ENCODE results near the gene HSPA4L. TPM values are rescaled to one million over a fixed set of nuclear protein-coding genes. Genes with fewer than 3 reads are reported as not detected.

Gene HSPA4L
- polyA plus RNA-seq, 1 donor, result 7.1 TPM

DNA sequence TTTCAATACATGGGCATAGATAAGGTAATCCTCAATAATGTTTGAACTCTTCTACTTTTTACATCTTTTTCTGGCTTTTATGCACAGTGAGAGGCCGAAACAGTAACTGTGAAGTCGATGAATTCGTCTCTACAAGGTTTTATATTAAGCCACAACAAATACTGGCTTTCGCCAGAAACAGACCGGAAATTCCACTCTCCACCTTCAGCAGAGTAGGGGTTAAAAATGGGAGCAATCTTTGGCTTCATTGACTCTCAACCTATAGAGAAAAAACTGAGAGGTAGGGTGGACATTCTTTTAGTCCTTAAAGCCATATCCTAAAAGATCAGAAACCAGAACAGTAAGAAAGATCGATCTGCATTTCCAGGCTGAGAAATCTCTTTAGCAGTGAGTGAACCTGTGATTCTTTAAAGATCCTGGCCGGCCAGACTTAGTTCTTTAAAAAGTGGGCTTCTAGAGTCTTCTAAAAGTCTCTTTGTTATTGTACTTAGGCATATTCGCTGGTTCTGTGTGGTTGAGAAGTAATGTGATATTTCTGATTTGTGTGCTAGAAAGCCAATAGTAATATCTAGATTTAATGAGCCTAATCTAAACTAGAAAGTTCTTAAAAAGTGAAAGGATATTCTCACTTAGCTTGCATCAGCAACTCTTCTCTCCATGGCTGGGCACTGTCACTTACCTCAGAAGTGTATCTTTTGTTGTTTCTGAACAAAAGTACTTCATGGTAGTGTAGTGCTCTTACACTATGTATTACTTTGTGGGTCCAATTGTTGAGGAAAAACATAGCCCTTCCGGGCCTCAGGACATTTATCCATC lies 2.0 kb downstream of the HSPA4L start:
- DNase-seq, result no peak

DNA sequence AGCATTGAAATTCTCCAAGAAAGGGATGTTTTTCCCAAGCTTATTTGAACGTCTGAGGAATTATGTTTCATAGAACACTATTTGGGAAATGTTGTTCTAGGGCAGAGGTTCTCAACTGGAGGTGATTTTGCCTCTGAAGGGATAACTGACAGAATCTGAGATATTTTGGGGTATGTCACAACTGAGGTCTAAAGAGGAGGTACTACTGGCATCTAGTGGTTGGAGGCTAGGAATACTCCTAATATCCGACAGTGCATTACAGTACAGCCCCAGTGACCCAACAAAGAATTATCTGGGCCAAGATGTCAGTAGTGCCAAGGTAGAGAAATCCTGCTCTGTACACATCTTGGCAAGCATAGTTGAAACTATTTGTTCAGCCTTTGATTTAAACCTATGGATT lies 6.4 kb downstream of the HSPA4L start:
- no peak for DNase-seq

DNA sequence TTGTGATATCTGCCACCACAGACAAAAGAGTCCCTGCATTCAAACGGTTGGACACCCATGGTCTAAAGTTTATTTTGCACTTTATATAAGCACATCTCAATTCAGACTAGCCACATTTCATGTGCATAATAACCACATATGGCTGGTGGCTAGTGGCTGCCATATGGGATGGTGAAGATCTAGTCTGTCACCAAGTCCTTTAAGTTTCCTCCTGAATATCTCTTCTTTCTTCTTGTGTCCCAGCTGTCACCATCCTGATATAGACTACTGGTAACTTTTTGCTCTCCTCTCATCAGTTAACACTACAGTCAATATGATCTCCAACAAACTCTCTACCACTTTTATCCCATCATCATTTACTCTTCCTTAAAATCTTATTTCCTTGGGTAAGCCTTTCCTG lies 9.3 kb downstream of the HSPA4L start:
- DNase-seq, result no peak

DNA sequence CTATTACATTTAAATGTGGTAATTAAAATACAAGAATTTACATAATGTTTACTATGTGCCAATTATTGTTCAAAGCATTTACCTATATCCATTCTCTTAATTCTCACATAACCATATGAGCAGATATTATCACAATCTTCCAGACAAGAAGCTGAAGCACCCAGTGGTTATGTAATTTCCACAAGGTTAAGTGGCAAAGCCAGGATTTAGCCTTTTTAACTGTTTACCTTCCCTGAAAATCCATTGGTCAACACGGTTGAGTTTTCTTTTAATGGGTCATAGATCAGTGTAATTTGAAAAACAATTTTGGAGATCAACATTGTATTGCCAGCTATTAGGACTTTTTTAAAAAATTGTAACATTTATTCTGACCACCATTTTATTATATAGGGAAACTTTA lies 11.4 kb downstream of the HSPA4L start:
- no peak for DNase-seq

DNA sequence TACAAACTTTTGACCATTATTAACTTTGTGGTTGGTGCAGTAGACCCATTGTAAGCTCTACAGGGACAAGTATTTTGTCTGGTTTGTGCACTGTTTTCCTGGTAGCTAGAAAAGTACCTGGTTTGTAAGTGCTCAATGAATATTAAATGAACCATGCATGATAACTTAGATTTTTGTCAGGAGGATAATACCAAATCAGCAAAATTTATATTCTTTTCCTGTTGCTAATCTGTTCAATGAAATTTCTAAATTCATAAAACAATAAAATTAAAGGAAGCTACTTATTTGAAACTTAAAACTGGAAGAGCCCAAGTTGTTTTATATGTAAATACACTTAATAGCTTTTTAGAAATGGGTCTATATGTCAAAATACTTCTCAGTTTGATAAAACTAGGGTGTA lies 17.6 kb downstream of the HSPA4L start:
- DNase-seq, result no peak

DNA sequence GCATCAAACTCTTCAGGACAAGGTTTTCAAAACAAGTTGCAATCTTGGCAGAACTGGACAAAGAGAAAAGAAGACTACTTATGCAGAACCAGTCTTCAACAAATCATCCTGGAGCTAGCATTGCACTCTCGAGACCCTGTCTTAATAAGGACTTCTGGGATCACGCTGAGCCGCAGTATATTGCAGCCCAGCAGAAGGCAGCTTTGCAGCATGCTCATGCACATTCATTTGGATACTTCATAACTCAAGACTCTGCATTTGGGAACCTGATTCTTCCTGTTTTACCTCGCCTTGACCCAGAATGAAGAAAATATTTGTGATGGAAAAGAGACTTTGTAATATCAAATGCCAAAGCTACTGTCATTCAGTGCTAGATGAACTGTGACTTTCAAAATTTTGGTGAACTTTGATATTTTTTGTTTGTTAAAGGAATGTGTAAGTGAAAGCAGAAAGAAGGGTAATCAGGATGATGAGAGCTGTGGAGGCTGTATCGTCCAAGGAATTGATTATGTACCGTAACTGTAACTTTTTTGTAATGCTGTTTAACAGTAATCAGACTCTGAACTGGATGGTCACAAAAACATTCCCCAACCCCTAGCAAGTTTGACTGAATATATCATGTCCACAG lies 27.2 kb downstream of the HSPA4L start:
- DNase-seq, result no peak

DNA sequence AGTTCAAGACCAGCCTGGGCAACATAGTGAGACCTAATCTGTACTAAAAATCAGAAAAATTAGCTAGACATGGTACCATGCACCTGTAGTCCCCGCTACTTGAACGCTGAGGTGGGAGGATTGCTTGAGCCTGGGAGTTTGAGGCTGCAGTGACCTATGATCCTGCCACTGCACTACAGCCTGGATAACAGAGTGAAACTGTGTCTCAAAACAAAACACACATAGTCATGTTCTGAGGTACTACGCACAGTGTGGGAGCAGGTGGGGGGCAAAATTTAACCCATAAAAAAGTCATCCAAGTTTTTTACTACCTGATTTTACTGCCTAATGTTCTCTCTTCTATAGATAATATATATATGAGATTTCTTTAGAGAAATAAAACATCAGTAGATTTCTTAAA lies 28.4 kb downstream of the HSPA4L start:
- DNase-seq, result no peak

DNA sequence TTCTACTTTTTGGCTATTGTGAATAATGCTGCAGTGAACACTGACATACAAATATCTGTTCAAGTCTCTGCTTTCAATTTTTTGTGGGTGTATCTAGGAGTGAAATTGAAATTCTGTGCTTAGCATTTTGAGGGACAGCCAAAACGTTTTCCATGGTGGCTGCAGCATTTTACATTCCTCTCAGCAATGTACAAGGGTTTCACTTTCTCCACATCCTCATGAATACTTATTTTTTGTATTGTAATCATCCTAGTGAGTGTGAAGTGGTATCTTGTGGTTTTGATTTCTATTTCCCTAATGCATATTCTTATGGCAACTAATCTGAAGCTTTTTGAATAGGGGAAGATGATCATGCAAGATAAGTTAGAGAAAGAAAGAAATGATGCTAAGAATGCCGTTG lies 40.3 kb downstream of the HSPA4L start:
- DNase-seq, result peak; percentile 2

DNA sequence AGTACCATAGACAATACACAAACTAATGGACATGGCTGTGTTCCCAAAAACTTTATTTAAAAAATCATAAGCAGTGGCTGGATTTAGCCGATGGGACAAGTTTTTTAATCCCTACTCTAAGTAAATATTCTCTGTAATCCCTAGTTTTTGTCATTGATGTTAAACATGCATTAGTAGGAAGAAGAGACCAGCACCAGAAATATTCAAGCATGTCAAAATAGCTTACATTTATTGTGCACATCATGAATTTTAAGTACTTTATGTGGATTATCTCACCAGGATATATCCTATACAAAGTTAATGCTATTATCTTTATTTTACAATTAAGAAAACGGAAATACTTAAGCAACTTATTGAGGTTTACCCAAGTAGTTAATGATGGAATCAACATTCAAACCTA lies 46.0 kb downstream of the HSPA4L start:
- no peak for DNase-seq

DNA sequence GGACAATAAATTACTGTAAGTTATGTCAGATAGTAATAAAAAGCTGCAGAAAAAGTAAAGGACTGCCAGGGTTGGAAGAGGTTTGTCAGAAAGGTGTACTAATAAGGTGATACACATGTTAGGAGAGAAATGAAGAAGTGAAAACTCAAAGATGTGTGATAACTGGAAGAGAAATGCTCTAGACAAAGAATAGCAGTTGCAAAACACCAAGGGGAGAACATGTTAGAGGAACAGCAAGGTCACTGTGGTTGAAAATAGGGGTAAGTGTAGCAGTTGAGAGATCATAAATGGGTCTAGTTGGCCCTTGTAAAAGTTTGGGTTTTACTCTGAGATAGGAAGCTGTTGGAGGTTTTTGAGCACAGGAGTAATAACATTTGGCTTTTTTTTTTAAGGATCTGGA lies 46.9 kb downstream of the HSPA4L start:
- no peak for DNase-seq

DNA sequence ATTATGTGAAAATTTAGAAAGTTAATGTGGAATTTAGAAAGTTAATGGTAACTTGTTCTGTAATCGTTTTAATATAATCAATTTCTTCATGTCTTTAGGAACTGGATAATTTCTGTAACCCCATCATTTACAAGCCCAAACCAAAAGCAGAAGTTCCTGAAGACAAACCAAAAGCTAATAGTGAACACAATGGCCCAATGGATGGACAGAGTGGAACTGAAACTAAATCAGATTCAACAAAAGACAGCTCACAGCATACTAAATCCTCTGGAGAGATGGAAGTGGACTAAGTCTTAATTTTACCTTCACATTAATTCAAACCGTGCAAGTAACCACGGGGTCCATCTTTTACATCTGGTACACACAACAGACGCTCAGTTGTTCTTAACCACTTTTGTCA lies 50.5 kb downstream of the HSPA4L start:
- DNase-seq, result no peak

DNA sequence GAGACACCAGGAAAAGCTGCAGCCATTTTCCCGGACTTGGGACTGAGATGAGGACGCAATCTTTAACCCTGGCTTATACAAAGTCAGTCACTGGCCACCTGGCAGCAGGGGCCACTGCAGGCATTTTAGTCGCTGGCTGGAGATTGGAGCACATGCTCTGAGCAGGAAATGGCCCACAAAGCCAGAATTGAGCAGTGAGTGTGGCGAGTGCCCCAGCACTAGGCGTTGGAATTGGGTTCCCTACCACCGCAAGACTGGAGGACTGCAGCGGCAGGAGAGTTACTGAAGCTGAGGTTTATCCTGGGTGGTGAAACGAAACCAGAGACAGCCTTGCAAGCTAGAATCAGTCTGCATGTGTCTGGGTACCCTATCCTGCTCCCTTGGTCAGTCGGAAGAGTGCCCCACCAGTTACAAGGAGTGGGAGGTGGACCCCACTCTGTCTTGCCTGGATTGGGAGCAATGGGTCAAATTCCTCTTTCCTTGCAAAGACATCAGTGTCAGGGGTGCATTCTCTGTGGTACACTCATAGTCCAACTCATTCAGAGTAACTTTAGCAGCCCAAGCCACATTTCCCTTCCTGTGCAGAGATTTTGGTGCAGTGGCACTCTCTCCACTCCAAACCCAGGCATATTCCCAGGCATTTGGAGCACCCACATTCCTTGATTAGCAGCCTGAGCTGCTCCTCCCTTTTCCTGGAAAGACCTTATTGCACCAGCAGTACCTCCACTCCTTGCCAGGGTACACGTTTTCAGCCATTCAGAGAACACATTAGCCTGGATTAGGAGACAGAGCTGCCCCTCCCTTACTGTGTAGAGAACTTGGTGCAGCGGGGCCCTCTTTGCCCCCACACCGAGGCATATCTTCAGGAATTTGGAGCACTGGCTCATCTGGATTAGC lies 61.8 kb downstream of the HSPA4L start:
- no peak for DNase-seq

DNA sequence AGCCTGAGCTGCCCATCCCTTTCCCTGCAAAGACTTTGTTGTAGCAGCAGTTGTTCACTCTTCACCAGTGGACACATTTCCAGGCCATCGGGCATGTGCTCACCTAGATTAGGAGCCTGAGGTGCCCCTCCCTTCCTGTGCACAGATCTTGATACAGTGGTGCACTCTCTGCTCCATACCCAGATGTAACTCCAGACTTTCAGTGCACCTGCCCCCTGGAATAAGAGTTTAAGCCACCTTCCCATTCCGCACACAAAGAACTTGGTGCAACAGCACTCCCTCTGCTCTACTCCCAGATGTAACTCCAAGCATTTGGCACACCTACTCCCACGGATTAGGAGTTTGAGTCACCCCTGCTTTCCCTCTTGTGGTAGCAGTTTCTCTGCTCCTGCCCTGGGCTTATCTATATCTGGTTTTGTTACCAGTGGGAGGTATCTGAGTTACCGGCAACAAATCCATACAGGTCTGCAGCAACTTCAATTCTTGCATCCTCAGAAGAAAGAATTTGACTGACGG lies 62.5 kb downstream of the HSPA4L start:
- no peak for DNase-seq

DNA sequence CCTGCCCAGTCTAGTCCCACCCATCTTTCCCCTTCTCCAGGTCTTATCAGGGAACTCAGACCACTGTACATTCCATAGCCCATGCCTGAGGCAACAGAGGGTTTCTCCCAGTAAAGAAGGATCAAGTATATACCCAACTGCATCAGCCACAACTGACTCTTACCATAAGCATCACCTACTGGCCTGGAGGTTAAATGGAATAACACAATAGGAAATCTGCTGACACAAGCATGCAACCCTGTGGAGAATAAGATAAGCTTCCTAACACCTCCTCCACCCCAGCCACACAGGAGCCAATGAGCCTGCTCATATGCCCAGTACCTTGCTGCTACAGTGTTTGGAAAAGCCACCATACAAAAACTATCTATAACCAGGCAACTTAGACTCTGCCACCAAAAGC lies 63.9 kb downstream of the HSPA4L start:
- no peak for DNase-seq

DNA sequence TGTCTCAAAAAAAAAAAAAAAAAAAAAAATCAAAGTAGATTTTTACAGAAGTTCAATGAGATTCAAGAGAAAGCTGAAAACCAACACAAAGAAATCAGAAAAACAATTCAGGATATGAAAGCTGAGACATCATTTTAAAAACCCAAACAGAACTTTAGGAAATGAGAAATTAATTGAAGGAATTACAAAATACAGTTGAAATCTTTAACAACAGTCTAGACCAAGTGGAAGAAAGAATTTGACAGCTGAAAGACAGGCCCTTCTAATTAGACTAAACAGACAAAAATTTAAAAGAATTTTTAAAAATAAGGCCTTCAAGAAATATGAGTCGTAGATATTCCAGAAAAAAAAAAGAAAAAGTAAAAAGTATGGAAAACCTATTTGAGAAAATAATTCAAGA lies 64.6 kb downstream of the HSPA4L start:
- no peak for DNase-seq

DNA sequence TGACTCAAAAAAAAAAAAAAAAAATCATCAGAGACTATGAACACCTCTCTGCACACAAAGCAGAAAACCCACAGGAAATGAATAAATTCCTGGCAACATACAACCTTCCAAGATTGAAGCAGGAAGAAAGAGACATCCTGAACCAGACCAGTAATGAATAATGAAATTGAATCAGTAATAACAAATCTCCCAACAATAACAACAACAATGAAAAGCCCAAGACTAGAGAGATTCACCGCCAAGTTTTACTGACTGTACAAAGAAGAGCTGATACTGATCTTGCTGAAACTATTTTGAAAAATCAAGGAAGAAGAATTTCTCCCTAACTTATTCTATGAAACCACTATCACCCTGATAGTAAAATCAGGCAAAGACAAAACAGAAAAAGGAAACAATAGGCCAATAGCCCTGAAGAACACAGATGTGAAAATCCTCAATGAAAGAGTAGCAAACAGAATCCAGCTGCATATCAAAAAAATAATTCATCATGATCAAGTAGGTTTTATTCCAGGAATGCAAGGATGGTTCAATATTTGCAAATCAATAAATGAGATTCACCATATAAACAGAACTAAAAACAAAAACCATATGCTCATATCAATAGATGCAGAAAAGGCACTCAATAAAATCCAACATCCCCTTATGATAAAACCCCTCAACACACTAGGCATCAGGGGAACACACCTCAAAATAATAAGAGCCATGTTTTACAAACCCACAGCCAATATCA lies 67.5 kb downstream of the HSPA4L start:
- DNase-seq, result no peak

DNA sequence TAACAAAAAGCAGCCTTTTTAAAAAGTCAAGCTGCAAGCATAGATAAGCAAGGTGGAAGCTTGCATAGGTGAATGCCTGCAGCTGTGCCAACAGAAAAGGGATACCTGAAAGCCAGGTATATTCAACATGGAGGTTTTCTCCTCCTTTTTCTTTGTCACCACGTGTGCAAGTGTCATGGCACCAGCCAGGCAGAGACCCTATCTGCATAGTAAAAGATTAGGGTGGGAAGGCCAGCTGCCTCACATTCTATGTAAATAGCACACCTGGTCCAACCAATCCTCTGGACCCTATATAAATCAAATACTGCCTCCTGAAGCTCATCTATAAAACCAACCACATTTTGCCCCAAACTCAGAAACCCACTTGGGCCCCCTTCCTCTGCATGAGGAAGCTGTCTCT lies 70.5 kb downstream of the HSPA4L start:
- DNase-seq, result no peak

DNA sequence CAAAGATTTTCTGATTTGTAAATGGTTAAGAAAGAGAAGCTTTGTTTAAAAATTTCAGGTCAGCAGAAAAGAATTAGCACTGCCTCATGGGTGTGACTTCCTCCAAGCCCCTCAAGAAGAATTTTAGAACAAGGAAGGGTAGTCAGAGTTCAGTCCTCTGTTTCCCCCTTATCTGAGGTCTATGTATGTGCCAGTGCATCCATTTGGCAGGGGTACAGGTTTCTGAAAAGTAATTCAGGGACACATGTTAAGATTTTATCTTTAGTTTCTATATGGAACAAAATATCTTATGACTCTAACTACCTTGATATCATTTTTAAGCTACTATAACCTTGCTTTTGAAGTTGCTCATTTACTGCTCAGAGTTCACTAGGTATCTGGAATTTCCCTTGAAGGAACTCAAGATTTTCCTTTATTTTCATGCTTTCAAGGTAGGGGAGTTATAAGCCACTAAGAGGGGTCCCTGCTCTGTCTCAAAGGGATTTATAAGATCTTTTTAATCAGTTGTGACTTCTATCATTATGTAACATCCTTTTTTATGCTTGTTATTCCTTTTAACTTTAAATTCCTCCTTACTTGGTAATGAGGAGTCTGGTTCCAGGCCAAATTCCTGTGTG lies 74.2 kb downstream of the HSPA4L start:
- no peak for DNase-seq

DNA sequence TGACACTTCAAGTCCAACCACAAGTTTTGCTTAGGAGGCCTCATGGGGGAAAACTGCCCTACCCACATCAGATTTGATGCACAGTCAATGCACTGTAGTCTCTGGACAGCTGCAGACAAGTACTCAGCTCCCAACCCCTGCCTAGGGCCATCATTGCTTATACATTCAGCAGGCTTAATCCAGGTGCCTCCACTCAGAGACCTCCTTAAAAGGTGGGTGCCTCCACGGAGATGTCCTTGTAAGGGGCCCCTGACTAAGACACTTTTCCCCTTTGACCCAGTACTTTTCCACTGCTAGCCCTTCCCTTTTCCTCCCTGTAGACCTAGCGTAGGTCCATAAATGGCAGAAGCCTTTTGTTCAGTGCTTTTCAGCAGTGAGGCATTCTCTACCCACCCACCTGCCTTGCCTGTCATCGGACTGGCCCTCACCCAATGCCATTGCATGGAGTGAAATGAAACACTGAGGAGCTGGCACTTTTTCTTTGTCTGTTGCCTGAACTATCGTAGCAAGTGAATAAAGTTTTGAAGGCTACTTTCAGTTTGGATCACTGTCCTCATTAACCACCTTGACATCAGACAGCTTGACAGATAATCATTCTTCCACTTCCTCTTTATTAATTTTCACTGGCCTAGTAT lies 74.8 kb downstream of the HSPA4L start:
- DNase-seq, result no peak

DNA sequence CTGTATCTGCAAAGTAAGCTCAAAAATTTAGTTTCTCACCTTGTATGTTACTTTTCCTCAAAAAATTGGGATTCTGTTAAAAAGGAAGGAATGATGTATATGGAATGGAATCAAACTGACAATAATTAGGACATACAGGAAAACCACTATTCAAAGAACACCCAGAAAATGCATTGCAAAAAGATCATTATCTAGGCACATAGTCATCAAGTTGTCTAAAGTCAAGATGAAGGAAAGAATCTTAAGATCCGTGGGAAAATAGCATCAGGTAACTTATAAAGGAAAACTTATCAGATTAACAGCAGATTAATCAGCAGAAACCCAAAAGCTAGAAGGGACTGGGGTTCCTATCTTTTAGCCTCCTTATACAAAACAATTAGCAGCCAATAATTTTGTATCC lies 75.5 kb downstream of the HSPA4L start:
- DNase-seq, result no peak

DNA sequence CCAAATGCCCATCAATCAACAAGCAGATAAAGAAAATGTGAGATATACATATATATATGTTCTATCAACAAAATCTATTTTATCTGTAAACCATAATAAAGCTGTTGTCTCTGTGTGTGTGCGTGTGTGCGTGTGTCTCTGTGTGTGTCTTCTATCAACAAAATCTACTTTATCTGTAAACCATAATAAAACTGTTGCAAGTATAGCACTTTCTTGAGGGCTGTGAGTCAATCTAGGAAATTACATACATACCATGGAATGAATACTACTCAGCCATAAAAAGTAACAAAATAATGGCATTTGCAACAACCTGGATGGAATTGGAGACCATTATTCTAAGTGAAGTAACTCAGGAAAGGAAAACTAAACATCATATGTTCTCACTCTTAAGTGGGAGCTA lies 86.1 kb downstream of the HSPA4L start:
- DNase-seq, result no peak

DNA sequence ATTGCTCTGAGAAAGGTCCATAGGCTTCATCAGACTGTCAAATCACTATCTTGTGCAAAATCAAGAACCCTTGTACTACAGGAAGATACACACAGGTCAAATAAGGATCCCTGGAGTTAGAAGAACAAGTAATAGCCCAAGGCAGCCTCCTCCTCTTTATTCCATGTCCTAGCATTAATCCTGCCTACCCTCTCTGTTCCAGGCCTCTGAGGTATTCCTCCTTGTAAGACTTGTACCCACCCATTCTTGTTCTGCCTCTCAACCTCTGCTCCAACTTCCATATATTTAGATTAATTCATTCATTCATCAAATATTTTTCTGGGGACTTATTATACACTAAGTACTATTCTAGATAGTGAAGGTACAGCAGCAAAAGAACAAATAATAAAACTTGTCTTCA lies 88.2 kb downstream of the HSPA4L start:
- DNase-seq, result no peak
